Cortex of kidney (tissue), 1 donor: ENCODE measurements around the gene CD109.
"Not testable (repeated sequence)": the region's sequence is repeated elsewhere in the genome, so short reads cannot be mapped to it uniquely, and the experiment has no call there.

ENCODE experiments used
- DNase-seq: peaks from one replicate; lab custom pipeline; 2025; lab: John Stamatoyannopoulos, UW

CD109 gene

GRCh38 chr6:73695619-73696421 lies at the start of gene CD109:
Gene CD109 (plus strand): TSS chr6:73696203. CDS start chr6:73696216, 13 bp downstream.
- no peak for DNase-seq

- DNase-seq = no peak
Observed at GRCh38 chr6:73648166-73648565, 47.8 kb upstream of the CD109 start.

GRCh38 chr6:73649783-73650182 lies 46.2 kb upstream of the CD109 start:
- no peak for DNase-seq

- DNase-seq = no peak
Observed at GRCh38 chr6:73652637-73653570, 43.1 kb upstream of the CD109 start.

GRCh38 chr6:73653571-73654424 lies 42.2 kb upstream of the CD109 start, which contains the start of gene SLC17A5:
Gene SLC17A5 (minus strand): TSS chr6:73653992. CDS start chr6:73653886, 106 bp downstream.
- DNase-seq = peak; percentile 80

GRCh38 chr6:73655341-73655917 lies 40.6 kb upstream of the CD109 start:
- DNase-seq = no peak

GRCh38 chr6:73656531-73657145 lies 39.4 kb upstream of the CD109 start:
- DNase-seq = no peak

GRCh38 chr6:73657201-73657600 lies 38.8 kb upstream of the CD109 start:
- DNase-seq = no peak

- no peak for DNase-seq
Observed at GRCh38 chr6:73664701-73665100, 31.3 kb upstream of the CD109 start.

GRCh38 chr6:73665686-73666319 lies 30.2 kb upstream of the CD109 start:
- no peak for DNase-seq

- DNase-seq = no peak
Observed at GRCh38 chr6:73666393-73666792, 29.6 kb upstream of the CD109 start.

GRCh38 chr6:73667798-73668197 lies 28.2 kb upstream of the CD109 start:
- DNase-seq = no peak

GRCh38 chr6:73669005-73669404 lies 27.0 kb upstream of the CD109 start:
- no peak for DNase-seq

- DNase-seq = no peak
Observed at GRCh38 chr6:73671911-73672685, 23.9 kb upstream of the CD109 start.

GRCh38 chr6:73675466-73676098 lies 20.4 kb upstream of the CD109 start:
- no peak for DNase-seq

GRCh38 chr6:73679009-73679408 lies 17.0 kb upstream of the CD109 start:
- DNase-seq = no peak

- DNase-seq = not testable (repeated sequence)
Observed at GRCh38 chr6:73679846-73680245, 16.2 kb upstream of the CD109 start.

- no peak for DNase-seq
Observed at GRCh38 chr6:73680289-73680918, 15.6 kb upstream of the CD109 start.

- not testable (repeated sequence) for DNase-seq
Observed at GRCh38 chr6:73683574-73683973, 12.4 kb upstream of the CD109 start.
